HG03439 (cell line): ENCODE data around the gene KRTAP4-6.
"Not testable (repeated sequence)": the region's sequence is repeated elsewhere in the genome, so short reads cannot be mapped to it uniquely, and the experiment has no call there.

Experiments used
- ATAC-seq: cut with Tn5 transposase; IDR thresholded peaks from one replicate; pipeline ENCODE4 v1.9.1; 2021; ENCODE audit warnings: mild to moderate bottlenecking, moderate library complexity; ENCODE audit not compliant: unreplicated experiment

Gene KRTAP4-6

GRCh38 chr17:41107941-41108450, 32.3 kb downstream of the KRTAP4-6 start:
- no peak for ATAC-seq

GRCh38 chr17:41105347-41105746, 35.0 kb downstream of the KRTAP4-6 start, which contains the start of gene KRTAP4-9:
Gene KRTAP4-9, plus strand, starts transcription at chr17:41105389. Its CDS starts 0 bp downstream, at chr17:41105389.
- not testable (repeated sequence) for ATAC-seq

GRCh38 chr17:41104386-41105038, 35.8 kb downstream of the KRTAP4-6 start:
- ATAC-seq, result not testable (repeated sequence)

GRCh38 chr17:41103896-41104295, 36.4 kb downstream of the KRTAP4-6 start:
- no peak for ATAC-seq

- no peak for ATAC-seq
Measured at GRCh38 chr17:41101586-41102259, 38.6 kb downstream of the KRTAP4-6 start, which contains the start of gene KRTAP4-16. Gene KRTAP4-16, minus strand, starts transcription at chr17:41102209. Its CDS starts 0 bp downstream, at chr17:41102209.

- ATAC-seq, result not testable (repeated sequence)
Measured at GRCh38 chr17:41099682-41100480, 40.5 kb downstream of the KRTAP4-6 start.

- no peak for ATAC-seq
Measured at GRCh38 chr17:41098481-41098880, 41.9 kb downstream of the KRTAP4-6 start.

GRCh38 chr17:41098042-41098441, 42.3 kb downstream of the KRTAP4-6 start, which contains the start of gene KRTAP4-8:
Gene KRTAP4-8, minus strand, starts transcription at chr17:41098142. Its CDS starts 58 bp downstream, at chr17:41098084.
- no peak for ATAC-seq

GRCh38 chr17:41096055-41096454, 44.3 kb downstream of the KRTAP4-6 start:
- ATAC-seq, result no peak
